ENCODE results near the gene ACAP3. TPM values are rescaled to one million over a fixed set of nuclear protein-coding genes. Genes with fewer than 3 reads are reported as not detected.

Gene ACAP3
- total and polyA plus RNA-seq, 10 of the 15 experiments (the other 5 are each of a cell fraction or from before 2014, with no cell fraction given), result 0.05 to 34.2 (median 7.1) TPM

DNA sequence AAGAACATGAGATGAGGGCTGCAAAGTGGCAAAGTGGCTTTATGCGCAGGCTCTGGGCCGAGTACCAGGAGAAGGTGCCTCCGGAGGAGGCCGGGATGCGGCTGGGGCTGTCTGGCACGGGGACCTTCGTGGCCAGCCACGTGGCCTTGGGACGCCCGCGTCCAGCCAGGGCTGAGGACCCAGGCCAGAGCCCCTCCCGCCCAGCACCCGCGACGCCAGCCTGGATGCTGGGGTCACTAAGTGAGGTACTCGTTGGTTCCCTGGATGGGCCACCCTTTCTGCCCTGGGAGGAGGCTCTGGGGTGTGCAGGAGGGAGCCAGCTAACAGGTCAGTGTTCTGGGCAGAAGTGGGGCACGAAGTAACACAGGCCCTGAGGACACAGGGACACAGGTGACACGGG is 14.9 kb downstream of the ACAP3 start:
- Histone ChIP-seq H3K4me3 (no peak overlapping the region), H2AFZ (ENCODE audit: control insufficient read depth, low read depth, low read length) (no peak overlapping the region), H3K27me3 (replicated peaks in 1 of 2; ENCODE audit: control insufficient read depth in 2 of 2, insufficient read depth in 2 of 2, low read length in 1 of 2) (no peaks in the 10 kb centered on the region), H4K20me1 (ENCODE audit: control insufficient read depth, insufficient read depth) (no peaks in the 10 kb centered on the region), H3K36me3 (ENCODE audit: control insufficient read depth in 2 of 2, insufficient read depth in 2 of 2, low read length in 1 of 2) (no peaks in the 10 kb centered on the region), H3K9me3 (replicated peaks; ENCODE audit: control insufficient read depth, insufficient read depth, low read length) (no peaks in the 10 kb centered on the region), H3K4me2 (ENCODE audit: control insufficient read depth, insufficient read depth) (no peak overlapping the region), H3K9ac (ENCODE audit: control insufficient read depth, insufficient read depth, low read length) (no peak overlapping the region), H3K27ac (ENCODE audit: control insufficient read depth, insufficient read depth) (no peak overlapping the region), H3K79me2 (ENCODE audit: control insufficient read depth, insufficient read depth, low read length) (no peaks in the 10 kb centered on the region), H3K4me1 (ENCODE audit: control insufficient read depth, insufficient read depth, low read length) (no peaks in the 10 kb centered on the region)
- in situ Hi-C loops (cut with MboI), result no loop called here
- ChIA-PET CTCF (no interaction called here), SMC1A (ENCODE audit: uncharacterized antibody, unreplicated experiment) (no interaction called here), RAD21 (ENCODE audit: unreplicated experiment) (interaction anchor here (3.1 kb wide), 1 partner anchor 170 kb away, joined by 63 read pairs; no protein-coding TSS in a partner anchor), POLR2A (no interaction called here)
- TF ChIP-seq RAD21 (IDR thresholded peaks at IDR 0.05; ENCODE audit: insufficient read depth, low read depth, low read length), result no peak
- FAIRE-seq (no peak), DNase-seq (ENCODE audit: low read depth, low spot score) (no peak), ATAC-seq (no peak)
- WGBS (ENCODE audit: insufficient coverage, insufficient replicate concordance, low lambda C conversion rate, missing lambda C conversion rate), result 91% methylated on average over 16 of the region's 18 CpGs
- BruUV-seq (replicated peaks), result no TSS peak
- intact Hi-C loops (cut with micrococcal nuclease; ENCODE audit: unreplicated experiment), result loop anchor here (2.0 kb wide), 1 partner anchor 308 kb away; no protein-coding TSS in a partner anchor

DNA sequence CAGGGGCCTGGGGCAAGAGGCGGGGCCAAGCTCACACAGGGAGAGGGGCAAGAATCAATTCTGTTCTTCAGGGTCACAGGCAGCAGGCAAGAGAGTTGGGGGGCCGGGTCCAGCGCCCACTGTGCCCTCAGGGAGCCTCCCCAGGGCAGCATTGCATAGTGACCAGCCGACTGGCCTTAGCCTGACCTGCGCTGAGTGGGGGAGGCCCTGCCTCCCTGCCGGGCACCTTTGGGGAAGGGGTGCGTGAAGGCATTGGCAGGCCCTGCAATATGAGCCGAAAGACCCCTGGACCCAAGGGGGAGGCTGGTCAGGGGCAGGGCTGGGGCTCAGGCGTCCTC is 15.3 kb downstream of the ACAP3 start:
- ATAC-seq (no peak), DNase-seq (ENCODE audit: low read depth, low spot score) (no peak), FAIRE-seq (no peak)
- H3K4me3 ChIP-seq, result no peak overlapping the region
- no TSS peak for BruUV-seq (replicated peaks)
- TF ChIP-seq POLR2AphosphoS2 (IDR thresholded peaks at IDR 0.05; ENCODE audit: low read depth, low read length) (no peak), HDAC6 (IDR thresholded peaks at IDR 0.05; ENCODE audit: unreplicated experiment) (no peak)
- no peaks in the 10 kb centered on the region for H3K9me3 ChIP-seq (replicated peaks; ENCODE audit: control insufficient read depth, insufficient read depth, low read length)
- intact Hi-C loops (cut with micrococcal nuclease; ENCODE audit: unreplicated experiment), result loop anchor here (2.0 kb wide), 1 partner anchor 308 kb away; no protein-coding TSS in a partner anchor
- 69% methylated on average over 9 of the region's 9 CpGs for WGBS (ENCODE audit: insufficient coverage, insufficient replicate concordance, low lambda C conversion rate, missing lambda C conversion rate)
- no peaks in the 10 kb centered on the region for H3K27me3 ChIP-seq (replicated peaks in 1 of 2; ENCODE audit: control insufficient read depth in 2 of 2, insufficient read depth in 2 of 2, low read length in 1 of 2)
- H3K36me3 ChIP-seq (ENCODE audit: control insufficient read depth in 2 of 2, insufficient read depth in 2 of 2, low read length in 1 of 2), result no peaks in the 10 kb centered on the region
- POLR2A ChIA-PET, result interaction anchor here (1.0 to 1.2 kb wide), 2 partner anchors 42 to 170 kb away, joined by 4 read pairs; no protein-coding TSS in a partner anchor
- SMC1A ChIA-PET (ENCODE audit: uncharacterized antibody, unreplicated experiment), result interaction anchor here (1.0 to 2.8 kb wide), 5 partner anchors 9 to 170 kb away, joined by 3 to 23 read pairs (median 4); no protein-coding TSS in a partner anchor
- no peak overlapping the region for H2AFZ ChIP-seq (ENCODE audit: control insufficient read depth, low read depth, low read length)
- CTCF ChIA-PET, result interaction anchor here (0.6 to 2.7 kb wide), 15 partner anchors 11 to 309 kb away, joined by 3 to 57 read pairs (median 3); no protein-coding TSS in a partner anchor
- RAD21 ChIA-PET (ENCODE audit: unreplicated experiment), result interaction anchor here (0.7 to 3.1 kb wide), 13 partner anchors 42 to 310 kb away, joined by 3 to 63 read pairs (median 4); partner anchors contain the start of genes C1orf159 and TNFRSF18
- no peaks in the 10 kb centered on the region for H3K79me2 ChIP-seq (ENCODE audit: control insufficient read depth, insufficient read depth, low read length)
- H3K4me2 ChIP-seq (ENCODE audit: control insufficient read depth, insufficient read depth), result no peak overlapping the region
- H3K4me1 ChIP-seq (ENCODE audit: control insufficient read depth, insufficient read depth, low read length), result no peaks in the 10 kb centered on the region
- no peaks in the 10 kb centered on the region for H4K20me1 ChIP-seq (ENCODE audit: control insufficient read depth, insufficient read depth)
- in situ Hi-C loops (cut with MboI), result no loop called here
- no peak overlapping the region for H3K9ac ChIP-seq (ENCODE audit: control insufficient read depth, insufficient read depth, low read length)
- no peak overlapping the region for H3K27ac ChIP-seq (ENCODE audit: control insufficient read depth, insufficient read depth)
